ENCODE data around the gene PNKP.
A peak's percentile ranks its signal among the peaks of the same experiment; 100 is the strongest.

PNKP gene

DNA sequence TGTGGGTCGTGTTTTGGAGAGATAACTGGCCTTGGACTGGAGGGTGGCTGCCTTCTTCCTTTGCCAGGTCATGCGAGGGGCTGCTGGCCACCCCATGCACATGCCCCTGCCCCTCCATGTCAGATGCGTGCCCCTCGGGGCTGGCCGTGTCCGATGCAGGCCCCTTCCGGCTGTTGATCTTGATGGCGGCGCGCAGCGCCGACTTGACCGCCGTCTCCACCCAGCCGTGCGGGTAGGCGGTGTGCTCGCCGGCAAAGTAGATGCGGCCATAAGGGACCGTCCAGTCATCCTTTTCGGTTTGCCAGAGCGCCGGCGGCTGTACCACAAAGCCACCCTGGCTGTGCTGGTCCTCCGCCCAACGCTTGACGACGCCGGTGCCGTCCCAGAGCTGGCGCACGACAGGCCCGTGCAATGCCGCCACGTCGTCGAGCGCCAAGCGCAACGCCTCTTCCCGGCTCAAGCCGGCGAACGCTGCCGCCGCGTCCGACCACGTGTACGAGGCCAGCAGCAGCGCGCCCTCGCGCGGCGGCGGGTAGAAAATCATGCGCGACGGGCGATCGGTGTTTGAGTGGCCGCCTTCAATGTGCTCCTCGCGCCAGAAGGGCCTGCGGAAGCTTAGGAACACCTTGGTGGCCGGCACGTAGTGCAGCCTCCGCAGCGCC lies 22.4 kb upstream of the PNKP start:
- no peak for DNase-seq

DNA sequence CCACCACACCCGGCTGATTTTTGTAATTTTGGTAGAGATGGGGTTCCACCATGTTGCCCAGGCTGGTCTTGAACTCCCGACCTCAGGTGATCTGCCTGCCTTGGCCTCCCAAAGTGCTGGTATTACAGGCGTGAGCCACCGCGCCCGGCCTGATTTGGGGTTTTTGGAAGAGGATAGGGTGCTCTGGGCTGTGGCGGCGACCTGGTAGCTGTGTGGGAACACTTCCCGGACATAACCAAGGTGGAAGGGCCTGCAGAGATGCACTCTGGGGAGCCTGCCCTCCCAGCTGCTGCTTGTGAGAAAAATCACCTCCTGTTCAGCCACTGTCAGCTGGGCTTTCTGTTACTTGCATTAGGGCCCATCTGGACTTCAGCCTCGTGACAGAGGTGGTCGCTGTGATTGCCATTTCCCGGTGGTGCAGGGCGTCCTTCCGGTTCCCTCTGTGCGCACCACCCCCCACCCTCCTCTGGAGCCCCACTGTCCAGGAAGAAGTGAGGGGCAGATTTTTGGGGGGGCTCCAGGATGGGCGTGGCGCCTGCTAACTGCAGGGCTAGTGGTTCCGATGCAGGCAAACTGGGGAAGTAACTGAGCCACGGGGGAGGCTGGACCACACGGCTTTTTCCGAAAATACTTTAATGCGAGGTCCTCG lies 21.8 kb upstream of the PNKP start:
- DNase-seq: no peak

DNA sequence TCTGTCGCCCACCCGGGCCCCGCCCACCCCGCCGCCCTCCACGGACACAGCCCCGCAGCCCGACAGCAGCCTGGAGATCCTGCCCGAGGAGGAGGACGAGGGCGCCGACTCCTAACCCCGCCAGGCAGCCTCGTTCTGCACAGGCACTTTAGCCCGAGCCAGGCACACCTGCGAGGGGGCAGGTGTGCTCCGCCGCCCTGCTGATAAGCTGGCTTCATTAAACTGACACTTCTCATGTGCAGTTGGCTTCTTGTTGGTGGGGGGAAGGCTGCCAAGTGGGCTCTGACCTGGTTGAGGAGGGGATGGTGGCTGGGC lies 21.1 kb upstream of the PNKP start:
- DNase-seq: no peak

DNA sequence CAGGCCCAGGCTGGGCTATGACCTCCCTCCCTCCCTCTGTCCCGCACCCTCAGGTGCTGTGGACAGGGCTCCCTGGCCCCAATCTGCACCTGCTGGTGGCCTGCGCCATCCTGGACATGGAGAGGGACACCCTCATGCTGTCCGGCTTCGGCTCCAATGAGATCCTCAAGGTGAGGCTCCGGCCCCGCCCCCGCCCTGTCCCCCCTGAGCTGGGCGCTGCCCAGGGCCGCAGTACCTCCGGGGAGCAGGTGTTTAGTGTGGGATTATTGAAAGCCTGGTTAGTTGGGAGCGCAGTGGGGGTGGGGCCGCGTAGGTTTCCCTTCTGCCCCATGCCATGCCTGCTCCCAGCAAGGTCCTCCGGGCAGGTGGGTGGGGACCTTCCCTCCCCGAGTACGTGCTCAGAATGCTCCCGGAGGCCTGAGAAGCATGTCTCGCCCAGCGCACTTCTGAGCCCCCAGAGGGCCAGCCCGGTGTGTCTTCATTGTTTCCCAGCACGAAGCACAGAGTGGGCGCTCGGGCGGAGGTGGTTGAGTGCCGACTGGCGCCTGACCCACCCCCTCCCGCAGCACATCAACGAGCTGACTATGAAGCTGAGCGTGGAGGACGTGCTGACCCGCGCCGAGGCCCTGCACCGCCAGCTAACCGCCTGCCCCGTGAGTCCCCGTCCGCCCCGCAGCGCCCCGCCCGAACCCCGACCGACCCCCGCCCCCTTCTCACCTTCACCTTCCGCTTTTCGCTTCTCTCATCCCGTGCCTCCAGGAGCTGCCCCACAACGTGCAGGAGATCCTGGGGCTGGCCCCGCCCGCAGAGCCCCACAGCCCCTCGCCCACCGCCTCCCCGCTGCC lies 20.5 kb upstream of the PNKP start:
- no peak for DNase-seq

DNA sequence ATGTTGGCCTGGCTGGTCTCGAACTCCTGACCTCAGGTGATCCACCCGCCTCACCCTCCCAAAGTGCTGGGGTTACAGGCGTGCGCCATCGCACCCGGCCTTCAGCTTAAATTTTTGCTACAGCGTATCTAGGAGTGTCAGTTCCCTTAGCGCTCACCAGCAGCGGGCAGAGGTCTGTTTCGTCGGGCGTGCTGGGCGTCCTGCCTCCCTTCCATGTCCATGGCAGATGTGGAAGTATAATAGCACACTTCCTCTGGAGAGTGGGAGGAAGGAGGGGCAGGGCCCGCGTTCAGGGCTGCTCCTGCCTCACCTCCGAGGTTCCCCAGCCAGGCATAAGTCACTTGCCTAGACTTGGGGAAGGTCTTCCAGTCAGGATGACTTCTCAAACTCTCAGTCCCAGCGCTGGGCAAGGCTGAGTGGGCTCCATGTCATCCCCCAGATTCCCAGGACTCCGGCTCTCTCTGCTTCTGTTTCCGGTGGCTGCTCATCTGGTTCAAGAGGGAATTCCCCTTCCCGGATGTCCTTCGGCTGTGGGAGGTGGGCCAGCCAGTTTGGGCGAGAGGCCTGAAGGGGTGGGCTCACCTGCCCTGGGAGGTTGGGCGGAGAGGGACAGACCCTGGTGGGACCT lies 19.8 kb upstream of the PNKP start:
- no peak for DNase-seq

DNA sequence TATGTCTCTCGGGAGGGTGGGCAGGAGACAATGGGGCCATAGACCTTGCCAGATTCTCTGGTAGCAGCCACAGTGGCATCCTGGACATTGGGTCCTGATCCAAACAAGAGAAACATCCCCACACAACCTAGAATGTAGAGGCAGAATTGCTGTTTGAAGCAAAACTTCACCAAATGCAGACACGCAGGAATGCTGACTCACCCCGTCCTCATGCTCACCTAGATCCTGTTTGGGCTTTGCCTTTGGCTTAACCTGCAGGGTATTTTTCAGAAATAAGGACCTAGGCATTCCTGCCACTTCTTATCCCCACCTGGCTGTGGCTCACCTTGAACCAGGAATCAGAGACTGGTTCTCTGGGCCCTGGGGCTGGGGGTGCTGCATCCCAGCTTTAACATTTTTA lies 17.4 kb upstream of the PNKP start:
- DNase-seq: no peak

DNA sequence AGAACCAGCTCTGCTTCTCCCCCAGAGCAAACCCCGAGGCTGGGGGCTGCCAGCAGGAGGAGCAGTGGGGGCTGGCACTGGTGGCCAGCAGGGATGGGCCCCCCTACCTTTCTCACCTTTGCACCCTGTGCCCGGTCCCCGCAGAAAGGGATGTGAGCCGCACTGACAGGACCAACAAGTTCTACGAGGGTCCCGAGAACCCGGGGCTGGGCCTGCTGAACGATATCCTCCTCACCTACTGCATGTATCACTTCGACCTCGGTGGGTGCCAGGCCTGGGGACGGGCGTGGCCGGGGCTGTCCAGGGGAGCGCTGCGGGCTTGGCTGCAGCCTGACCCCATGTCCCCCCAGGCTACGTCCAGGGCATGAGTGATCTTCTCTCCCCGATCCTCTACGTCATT lies 16.7 kb upstream of the PNKP start:
- DNase-seq: no peak

DNA sequence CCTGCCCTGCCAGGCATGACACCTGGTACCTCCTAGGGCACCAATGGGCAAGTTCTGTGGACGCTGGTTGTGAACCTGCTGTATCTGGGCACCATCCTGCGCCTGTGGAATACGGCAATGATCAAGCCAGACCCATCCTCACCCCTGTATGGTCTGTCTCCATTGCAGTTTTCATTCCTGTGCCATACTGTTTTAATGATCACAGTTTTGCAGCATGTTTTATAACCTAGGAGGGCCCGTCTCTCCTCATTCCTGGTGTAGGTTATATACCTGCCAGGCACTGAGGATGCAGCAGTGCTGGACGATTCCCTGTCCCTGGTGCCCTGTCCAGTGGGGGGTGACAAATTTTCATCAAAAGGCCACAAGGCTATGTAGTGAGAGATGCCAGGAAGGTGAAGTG lies 15.7 kb upstream of the PNKP start:
- DNase-seq: no peak

DNA sequence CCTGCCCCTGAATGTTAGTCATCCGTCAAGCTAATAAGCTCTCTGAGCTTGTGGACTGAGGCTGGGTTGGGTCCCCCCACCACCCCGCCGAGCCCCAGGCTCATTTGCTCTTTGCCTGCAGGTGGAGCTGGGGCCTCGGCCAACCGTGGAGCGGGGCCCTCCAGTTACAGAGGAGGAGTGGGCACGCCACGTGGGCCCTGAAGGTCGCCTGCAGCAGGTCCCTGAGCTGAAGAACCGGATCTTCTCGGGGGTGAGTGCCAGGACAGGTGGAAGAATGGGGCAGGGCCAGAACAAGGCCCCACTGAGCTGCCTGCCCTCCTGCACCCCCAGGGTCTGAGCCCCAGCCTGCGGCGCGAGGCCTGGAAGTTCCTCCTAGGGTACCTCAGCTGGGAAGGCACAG lies 15.3 kb upstream of the PNKP start:
- DNase-seq: no peak

DNA sequence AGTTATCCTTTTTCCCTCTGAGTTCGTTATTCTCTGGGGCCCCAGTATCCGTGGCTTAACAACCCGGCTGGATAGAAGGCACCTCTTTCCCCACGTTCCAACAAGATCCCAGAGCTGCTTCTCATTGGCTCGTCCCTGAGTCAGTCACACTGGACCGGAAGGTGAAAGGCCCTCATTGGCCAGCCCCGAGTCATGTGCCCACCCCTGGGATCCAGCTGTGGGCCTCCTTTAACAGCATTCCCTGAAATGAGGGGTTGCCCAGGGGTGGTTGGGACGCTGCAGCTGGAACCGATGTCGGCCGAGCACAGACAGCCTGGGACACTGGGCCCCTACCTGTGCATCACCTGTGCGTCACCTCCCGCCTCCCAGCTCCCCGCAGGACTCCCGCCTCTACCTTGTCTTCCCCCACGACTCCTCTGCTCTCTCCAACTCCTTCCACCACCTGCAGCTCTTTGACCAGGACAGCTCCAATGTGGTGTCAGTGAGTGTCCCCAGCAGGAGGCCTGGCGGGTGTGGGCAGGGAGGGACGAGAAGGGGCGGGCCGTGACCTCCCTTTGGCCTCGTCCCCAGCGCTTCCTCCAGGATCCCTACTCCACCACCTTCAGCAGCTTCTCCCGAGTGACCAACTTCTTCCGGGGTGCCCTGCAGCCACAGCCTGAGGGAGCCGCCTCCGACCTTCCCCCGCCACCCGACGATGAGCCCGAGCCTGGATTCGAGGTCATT lies 14.5 kb upstream of the PNKP start:
- DNase-seq: no peak

DNA sequence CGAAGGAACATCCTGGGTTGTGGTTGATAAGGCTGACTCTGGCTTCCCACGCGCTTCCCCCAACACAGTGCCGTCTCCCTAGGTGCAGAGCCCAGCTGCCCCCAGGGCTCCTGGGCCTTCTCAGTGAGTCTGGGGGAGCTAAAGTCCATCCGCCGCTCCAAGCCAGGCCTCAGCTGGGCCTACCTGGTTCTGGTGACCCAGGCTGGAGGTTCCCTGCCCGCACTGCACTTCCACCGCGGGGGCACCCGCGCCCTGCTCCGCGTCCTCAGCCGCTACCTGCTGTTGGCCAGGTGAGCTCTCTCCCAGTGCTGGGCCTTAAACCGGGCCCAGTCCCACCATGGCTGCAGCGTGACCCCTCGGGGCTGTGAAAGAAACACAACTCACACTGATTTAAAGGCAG lies 13.8 kb upstream of the PNKP start:
- DNase-seq: no peak

DNA sequence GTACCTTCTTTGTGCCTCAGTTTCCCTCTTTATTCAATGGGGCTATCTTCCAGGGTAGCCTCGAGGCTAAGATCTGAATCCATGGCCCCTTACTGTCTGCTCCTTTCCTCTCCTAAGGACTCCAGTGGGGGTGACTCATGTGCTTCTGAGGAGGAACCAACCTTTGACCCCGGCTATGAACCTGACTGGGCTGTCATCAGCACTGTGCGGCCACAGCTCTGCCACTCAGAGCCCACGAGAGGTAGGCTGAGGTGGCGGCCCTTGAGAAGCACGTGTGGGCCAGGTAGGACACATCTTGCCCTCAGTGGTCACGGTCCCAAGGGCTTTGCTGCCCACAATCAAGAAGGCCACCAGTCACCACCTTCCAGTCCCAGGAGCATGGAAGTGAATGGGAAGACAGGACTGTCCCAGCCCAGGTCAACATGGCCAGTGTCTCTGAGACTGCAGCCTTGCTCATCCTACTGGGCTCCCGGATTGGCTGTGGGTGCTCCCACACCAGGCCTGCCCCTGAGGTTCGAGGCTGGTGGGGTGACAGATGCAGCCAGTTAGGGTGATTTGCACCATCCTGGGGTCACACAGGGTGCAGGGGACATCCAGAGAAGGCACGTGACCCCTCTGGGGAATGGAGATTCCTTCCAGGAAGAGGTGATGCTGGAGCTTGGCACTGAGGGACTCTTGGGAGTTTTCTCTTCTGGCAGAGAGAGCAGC lies 12.9 kb upstream of the PNKP start:
- no peak for DNase-seq

DNA sequence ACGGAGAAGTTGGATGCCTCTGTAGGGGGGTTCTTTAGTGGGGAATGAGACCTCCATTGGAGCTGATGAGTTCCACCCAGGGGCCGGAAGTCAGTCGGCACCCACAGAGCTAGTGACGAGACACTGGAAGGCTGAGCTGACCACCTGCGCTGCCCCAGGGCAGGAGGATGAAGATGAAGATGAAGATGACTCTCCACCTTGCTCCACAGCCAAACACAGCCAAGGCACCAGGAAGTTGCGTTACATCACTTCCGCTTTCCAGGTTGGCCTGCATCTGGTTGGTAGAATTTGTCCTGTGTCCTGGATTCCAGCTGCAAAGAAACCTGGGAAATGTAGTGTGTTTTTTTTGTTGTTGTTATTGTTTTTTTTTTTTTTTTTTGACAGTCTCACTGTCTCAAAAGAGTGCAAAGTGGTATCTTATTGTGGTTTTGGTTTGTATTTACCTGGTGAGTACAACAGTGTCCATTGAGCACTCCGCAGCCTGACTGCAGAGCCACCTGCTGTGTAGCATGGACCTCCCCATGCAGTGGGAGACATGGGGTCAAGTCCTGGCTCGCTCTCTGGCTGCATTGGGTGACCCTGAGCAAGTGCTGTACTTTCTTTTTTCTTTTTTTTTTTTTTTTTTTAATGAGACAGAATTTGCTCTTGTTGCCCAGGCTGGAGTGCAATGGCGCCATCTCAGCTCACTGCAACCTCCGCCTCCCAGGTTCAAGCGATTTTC lies 12.0 kb upstream of the PNKP start:
- no peak for DNase-seq

DNA sequence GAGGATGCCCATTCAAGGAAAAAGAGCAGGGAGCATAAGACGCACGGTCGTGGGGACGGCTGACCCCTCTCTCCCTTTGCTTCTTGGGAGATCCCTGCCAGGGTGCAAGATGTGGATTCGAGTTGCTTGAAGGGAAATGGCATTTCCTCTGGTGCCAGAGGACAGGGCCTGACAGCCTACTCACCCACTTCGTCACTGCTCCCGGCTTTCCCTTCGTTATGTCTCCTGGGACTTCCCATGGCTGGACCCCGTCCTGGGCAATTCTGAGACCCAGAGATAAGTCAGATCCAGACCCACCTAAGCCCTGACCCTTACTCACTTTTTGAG lies 11.3 kb upstream of the PNKP start:
- no peak for DNase-seq

DNA sequence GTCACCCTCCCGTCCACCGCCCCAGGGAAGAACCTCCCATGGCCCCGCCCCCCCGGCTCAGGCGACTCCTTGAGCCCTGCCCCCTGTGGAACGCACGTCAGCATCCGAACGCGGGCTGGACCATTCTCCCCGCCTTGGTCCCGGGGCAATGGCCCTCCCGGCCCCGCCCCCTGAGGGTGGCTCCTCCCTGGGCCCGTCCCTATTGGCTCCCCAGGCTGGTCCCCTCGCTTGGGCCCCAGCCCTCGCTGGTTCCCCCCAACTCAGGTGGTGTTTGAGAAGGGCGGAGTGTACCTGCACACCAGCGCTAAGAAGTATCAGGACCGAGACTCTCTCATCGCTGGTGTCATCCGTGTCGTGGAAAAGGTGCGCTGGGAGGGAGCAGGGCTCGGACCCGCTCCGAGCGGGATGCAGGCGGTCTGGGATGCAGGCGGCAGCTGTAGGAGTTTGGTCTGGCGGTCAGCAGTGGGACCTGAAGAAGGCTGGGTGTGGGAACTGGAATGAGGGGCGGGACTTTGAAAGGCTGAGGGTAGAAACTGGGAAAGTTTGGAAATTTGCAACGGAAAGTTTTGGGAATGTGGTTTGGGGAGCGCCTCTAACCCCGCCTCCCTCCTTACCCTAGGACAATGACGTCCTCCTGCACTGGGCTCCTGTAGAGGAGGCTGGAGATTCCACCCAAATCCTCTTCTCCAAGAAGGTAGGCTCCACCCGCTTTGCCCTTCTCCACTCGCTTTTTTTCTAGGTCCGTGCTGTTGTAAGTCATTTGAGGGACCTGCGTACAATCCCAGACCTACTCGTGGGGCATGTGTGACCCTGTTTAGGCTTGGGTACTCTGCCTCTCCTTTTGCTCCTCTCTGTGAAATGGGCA lies 10.7 kb upstream of the PNKP start:
- DNase-seq: peak; percentile 92

DNA sequence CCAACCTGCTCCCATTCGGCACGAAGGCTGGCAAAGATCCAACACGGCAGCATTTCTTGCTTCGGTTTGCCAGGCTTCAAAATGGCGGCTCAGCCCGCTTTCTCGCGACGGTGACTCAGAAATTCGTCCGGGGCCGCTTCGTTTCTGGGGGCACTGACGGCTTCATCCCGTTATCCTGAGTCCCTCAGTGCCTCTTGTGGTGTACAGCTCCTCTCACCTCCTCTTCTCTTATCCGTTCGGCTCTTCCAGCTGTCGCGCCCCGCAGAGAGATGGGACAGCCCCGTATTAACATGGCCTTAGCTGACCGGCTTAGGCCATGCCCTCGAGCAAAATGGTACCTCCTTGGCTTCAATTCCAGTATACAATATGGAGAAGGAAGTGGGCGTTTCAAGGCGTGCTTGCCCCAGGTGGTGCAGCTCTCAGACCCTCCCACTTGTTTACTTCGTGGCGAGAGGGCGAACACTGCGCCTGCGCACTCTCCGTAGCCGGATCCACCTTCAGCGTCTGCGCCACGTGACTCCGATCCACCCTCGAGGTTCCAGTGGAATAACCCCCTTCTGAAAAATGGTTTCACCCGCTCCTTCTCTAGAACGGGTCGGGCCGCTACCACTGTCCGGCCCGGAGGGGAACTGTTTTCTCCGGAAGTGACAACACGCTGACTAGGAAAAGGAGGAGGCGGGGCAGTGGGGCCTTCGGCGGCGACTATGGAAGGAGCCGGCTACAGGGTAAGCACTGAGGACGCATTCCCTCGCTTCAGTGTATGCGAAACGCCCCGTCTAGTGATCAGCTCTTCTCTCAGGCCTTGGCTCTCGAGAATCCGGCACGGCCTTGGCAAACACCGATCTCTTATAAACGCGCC lies 9.9 kb upstream of the PNKP start, which contains the start of the genes AKT1S1 and TBC1D17:
AKT1S1 (minus strand) TSS at position 336 of the 859 bp plus-strand sequence. CDS start 4,060 bp downstream, outside the sequence.
TBC1D17 (plus strand) TSS at position 683 of the 859 bp plus-strand sequence; CDS start at position 705, 22 bp downstream.
- DNase-seq: peak; percentile 99

DNA sequence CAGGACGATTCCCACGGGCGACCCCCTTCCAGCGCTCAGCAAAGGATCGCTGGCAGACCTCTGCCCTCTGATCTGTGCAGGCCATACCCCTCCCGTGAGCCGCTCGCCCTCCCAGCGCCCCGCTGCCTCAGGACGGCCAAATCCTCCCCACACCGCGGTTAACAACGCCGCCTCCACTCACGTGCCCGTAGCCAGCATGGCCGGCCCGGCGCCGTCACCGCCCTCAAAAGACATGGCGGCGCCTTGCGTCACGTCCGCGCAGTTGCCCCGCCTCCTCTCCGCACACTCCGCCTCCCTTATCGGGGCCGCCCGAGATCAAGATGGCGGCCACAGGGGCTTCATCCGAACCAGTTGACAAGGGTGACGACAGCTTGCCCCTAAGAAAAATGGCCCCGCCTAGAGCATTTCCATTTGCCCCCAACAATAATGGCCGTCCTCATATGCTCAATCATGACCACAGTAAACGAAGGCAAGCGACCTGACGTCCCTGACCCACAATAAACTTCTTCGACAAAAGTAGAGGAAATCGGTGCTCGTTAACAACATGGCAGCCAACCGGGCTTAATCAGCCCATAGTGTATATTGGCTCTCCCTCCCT lies 9.1 kb upstream of the PNKP start:
- DNase-seq: peak; percentile 89

DNA sequence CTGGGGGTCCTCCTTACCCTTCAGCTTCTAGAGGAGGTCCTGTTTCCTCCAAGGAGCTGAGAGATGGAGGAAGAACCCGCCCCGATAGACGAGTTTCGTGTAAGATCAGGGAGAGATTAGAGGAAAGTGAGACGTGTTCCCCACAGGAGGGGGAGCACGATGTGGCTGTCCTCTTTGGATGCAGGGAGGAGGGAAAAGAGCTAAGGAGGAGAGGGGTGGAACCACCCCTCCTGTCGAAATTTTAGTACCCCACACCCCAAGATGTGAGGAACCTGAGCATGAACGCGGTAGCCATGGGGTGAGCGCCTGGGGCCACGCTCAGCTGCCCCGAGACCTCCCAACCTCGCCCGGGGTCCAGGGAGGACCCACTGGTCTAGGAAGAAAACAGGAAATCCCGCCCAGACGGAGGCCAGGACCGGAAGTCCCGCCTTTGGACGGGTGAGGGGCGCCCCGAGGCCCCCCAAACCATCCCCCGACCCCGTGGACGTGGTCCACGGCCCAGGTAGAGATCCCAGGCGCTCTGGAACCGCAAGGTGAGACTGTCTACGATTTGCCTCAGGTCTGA lies 8.6 kb upstream of the PNKP start:
- DNase-seq: peak; percentile 39

DNA sequence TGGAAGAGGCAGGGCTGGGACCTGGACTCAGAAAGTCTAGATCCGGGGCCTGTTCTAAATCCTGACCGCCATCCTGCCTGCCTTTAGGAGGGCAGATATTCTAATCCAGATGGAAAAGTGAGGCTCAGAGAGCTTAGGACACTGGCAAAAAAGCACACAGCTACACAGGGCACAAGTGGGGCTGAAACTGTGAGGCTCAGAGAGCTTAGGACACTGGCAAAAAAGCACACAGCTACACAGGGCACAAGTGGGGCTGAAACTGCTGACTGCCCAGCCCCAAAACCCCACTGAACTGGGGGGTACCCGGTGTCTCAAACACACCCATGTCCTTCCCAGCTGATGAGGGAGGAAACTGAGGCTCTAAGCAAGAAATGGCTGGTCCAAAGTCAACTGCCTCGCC lies 7.8 kb upstream of the PNKP start:
- DNase-seq: no peak

All from NCI-H226 (cell line).